Measurements from ENCODE around the gene FLAD1. TPM values are rescaled to one million over a fixed set of nuclear protein-coding genes. Genes with fewer than 3 reads are reported as not detected.
A peak's percentile ranks its signal among the peaks of the same experiment; 100 is the strongest.
"Not testable (repeated sequence)": the region's sequence is repeated elsewhere in the genome, so short reads cannot be mapped to it uniquely, and the experiment has no call there.

Gene FLAD1
- polyA plus RNA-seq, 3 donors, result 26.1 to 34.1 (median 31.6) TPM

DNA sequence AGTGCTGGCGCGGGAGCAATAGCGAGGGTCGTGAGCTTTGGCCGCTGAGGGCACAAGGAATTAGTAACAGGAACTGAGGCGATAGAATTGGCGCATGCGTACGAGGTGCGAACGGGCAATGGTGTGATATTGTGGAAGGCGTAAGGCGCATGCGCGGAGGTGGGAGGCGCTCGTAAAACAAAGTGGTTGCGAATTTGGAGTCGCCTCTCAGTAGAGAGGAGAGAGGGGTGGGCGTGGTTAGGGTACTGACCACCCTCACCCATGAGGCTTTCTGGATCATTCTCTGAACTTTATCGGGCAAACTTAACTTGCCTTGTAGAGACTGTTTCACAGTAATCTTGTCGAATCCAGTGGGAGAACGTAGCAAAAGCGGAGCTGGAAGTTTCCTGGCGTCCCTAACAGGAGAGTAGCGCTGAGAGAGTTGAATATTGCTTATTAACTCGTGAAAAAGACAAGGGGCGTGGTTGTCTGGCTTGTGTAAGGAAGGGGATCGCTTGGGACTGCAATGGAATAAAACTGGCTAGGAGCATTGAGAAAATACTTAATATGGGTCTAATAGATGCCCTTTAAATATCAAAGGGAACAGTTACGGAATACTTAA is 8.2 kb upstream of the FLAD1 start:
- peak; percentile 90 to 100 (median 96) for DNase-seq (ENCODE audit: extremely low read depth in 1 of 11, low read depth in 9 of 11, low spot score in 4 of 11)

DNA sequence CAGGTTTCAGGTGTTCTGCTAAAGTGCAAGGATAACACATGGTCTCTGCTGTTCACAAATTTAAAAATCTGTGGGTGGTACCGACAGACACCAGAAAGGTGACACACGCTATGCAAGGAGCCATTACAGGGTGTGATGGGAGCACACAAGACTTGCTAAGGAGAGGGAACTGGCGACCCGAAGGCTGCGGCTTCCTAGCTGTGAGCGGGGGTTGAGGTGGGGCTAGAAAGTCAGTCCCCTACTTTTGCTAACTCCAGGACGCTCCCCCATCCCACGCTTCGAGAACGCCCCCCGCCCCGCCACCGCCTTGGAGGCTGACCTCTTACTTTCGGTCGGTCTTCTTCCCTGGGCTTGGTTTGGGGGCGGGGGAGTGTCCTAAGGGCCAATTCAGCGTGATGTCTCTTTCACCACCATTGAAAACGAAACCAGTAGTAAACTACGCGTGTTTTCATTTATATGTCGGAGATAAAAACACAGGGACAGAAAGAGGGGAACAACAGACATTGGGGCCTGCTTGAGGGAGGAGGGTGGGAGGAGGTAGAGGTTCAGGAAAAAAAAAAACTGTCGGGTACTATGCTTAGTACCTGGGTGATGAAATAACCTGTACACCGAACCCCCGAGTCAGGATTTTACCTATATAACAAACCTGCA is 7.6 kb upstream of the FLAD1 start:
- DNase-seq (ENCODE audit: extremely low read depth in 1 of 11, low read depth in 9 of 11, low spot score in 4 of 11), result peak in 1 of 11 donors; percentile 42

DNA sequence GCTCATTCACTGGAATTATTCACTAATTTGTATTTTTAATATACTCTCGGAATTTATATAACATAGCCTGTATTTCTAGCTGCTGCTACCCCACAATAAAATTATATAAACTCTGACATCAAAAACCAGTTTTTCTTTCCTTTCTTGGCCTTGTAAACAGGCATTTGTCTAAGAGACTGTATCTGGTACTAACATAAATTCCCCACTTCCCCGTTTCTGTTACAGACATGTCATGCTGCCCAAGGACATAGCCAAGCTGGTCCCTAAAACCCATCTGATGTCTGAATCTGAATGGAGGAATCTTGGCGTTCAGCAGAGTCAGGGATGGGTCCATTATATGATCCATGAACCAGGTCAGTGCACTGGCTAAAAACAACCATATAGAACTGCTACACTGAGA is 5.4 kb upstream of the FLAD1 start:
- not testable (repeated sequence) for DNase-seq (ENCODE audit: extremely low read depth in 1 of 11, low read depth in 9 of 11, low spot score in 4 of 11)

DNA sequence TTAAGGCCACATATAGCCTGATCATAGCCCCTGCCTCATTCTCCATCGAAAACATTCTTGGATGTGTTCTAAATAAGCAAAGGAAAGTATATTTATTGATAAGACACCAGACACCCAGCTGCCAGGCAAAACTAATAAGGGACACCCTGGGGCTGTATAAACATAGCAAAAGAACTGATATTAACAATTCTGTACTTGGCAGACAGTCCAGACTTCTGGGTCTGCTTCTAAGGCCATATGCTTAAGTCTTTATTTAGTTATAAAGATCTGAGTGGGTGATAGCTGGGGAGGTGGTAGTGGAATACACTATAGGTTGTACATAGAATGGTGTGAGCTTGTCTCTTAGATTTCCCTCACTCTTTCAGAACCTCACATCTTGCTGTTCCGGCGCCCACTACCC is 4.8 kb upstream of the FLAD1 start:
- no peak for DNase-seq (ENCODE audit: extremely low read depth in 1 of 11, low read depth in 9 of 11, low spot score in 4 of 11)

DNA sequence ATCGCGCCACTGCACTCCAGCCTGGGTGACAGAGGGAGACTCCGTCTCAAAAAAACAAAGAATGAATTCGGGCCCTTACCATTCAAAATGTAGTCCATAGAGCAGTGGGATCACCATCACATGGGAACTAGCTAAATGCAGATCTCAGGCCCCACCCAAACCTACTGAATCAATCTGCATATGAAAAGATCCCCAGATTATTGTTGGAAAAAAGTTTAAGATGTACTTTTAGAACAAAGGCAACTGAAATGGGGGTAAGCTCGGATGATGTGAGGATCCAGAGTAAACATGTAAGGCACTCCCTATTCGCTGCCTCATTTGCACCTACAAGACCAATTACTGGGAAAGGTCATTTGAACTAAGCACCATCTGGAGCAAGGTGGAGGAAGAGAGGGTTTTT is 803 bp upstream of the FLAD1 start:
- no peak for DNase-seq (ENCODE audit: extremely low read depth in 1 of 11, low read depth in 9 of 11, low spot score in 4 of 11)

DNA sequence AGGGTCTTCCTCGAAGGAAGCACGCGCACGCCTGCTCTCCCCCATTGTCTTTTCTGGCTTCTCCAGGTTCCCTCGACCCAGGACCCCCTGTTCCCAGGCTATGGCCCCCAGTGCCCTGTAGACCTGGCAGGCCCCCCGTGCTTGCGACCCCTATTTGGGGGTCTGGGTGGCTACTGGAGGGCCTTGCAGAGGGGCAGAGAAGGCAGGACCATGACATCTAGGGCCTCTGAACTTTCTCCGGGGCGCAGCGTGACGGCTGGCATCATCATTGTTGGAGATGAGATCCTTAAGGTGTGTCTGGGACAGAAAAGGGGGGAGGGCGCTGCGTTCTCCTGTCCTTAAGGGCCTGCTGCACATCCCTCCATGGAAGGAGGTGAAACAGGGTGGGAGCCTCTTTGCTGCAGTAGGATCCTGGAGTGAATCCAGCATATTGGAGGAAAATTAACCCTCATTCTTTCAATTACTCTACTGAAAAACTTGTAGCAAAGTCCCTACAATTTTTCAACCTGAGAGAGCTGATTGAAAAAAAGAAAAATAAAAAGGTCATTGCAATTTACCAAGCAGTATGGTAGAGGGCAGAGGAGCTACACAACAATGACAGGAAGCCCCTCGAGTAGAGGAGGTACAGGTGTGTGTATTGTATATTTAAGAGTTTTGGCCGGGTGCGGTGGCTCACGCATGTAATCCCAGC is 777 bp downstream of the FLAD1 start:
- DNase-seq (ENCODE audit: extremely low read depth in 1 of 11, low read depth in 9 of 11, low spot score in 4 of 11), result no peak

DNA sequence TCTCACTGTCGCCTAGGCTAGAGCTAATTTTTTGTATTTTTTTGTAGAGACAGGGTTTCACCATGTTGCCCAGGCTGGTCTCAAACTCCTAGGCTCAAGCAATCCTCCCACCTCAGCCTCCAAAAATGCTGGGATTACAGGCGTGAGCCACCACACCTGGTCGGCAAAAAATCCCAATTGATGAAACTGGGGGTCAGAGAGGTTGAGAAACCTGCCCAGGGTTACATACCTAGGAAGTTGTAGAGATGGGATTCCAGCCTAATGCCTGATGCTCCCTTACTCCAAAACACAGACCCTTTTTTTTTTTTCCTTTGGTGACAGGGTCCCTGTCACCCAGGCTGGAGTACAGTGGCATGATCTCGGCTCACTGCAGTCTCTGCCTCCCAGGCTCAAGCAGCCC is 3.6 kb downstream of the FLAD1 start:
- not testable (repeated sequence) for DNase-seq (ENCODE audit: extremely low read depth in 1 of 11, low read depth in 9 of 11, low spot score in 4 of 11)

DNA sequence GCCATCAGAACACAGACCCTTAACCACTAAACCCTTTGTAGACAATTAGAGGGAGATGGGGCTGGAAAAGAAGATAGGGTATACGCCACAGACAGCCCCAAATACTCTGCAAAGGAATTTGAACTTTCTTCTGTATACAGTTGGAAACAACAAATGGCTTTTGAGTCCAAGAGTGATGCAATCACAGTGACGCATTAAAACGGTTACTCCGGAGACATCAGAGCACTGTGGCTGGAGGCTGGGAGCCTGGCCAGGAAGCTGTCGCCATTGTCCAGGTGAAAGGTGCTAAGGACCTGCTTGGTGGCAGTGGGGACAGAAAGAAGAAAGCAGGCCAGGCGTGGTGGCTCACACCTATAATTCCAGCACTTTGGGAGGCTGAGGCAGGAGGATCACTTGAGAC is 4.2 kb downstream of the FLAD1 start:
- no peak for DNase-seq (ENCODE audit: extremely low read depth in 1 of 11, low read depth in 9 of 11, low spot score in 4 of 11)

DNA sequence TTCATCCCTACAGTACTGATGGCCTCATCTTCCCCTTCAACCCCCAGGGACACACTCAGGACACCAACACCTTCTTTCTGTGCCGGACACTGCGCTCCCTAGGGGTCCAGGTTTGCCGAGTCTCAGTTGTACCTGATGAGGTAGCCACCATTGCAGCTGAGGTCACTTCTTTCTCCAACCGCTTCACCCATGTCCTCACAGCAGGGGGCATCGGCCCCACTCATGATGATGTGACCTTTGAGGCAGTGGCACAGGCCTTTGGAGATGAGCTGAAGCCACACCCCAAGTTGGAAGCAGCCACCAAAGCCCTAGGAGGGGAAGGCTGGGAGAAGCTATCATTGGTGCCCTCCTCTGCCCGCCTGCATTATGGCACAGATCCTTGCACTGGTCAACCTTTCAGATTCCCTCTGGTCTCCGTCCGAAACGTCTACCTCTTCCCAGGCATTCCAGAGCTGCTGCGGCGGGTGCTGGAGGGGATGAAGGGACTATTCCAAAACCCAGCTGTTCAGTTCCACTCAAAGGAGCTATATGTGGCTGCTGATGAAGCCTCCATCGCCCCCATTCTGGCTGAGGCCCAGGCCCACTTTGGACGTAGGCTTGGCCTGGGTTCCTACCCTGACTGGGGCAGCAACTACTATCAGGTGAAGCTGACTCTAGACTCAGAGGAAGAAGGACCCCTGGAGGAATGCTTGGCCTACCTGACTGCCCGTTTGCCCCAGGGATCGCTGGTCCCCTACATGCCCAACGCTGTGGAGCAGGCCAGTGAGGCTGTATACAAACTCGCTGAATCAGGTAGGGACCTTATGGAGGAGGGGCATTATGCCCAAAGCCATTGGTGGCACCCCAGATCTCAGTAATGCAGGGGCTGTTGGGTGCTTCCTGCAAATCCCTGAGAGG is 5.2 kb downstream of the FLAD1 start:
- DNase-seq (ENCODE audit: extremely low read depth in 1 of 11, low read depth in 9 of 11, low spot score in 4 of 11), result no peak

DNA sequence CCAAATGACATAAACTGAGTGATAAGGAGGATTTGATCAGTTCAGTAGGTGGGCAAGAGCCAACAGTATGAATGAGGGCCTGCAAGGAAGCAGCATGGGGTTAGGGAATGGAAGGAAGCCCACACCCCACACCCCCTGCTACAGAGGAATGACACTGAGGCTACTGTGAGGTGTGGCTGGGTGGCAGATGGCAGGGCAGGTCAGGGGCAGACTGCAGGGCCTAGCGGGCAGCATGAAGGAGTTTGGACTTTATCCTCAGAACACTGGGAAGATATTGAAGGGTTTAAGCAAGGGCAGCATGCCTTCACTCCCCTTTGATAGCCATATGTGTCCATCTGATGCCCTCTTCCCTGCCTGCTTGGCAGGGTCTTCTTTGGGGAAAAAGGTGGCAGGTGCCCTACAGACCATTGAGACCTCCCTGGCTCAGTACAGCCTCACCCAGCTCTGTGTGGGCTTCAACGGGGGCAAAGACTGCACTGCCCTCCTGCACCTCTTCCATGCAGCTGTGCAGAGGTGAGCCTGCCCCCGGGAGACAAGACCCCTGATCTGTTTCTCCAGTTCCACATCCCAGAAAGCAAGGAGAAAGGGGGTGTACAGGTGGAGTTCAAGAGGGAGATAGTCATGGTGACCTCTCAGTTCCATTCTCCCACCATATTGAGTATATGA is 6.2 kb downstream of the FLAD1 start:
- no peak for DNase-seq (ENCODE audit: extremely low read depth in 1 of 11, low read depth in 9 of 11, low spot score in 4 of 11)

DNA sequence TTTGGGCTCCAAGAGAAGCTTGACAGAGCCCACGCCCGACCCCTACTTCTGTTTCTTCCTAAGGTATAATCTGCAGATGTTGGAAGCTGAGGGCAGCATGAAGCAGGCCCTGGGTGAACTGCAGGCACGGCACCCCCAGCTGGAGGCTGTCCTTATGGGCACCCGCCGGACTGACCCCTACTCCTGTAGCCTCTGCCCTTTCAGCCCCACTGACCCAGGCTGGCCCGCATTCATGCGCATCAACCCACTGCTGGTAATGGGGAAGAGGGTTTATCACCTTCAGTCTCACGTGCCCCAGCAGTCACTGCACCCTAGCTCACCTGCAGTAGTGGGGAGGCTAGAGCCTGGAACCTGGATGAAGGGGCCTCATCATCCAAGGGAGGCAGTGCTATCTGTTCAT is 7.1 kb downstream of the FLAD1 start:
- DNase-seq (ENCODE audit: extremely low read depth in 1 of 11, low read depth in 9 of 11, low spot score in 4 of 11), result no peak

DNA sequence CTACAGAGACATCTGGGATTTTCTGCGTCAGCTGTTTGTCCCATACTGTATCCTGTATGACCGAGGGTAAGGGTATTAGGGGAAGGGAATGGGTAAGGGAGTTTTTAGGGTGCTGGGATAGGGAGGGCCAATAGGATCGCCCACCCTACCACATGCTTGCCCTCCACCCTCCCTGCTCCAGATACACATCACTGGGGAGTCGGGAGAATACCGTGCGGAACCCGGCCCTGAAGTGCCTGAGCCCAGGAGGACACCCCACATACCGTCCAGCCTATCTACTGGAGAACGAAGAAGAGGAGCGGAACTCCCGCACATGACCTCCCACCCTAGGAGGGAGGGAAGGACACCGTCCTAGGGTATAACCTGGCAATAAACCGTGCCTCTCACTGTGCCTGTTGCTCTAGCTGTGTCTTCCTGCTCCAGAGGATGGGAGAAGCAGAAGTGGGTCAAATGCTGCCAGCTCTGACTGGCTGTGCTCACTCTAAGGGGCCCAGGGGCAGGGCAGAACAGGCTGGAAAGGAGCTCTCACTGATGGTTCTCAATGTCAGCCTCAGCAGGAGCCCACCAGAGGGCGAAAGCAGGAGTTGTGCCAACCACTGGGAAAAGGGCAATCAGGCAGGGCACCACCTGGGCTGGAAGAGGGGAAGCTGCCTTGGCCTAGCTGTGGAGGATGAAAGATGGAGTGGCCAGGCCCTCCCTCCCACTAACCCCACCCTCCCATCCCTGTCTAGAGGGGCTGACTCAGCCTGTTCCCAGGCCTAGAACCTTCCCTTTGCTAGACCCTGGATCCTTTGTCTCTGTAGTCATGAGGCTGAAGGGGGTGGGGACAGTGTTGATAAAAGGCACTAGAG is 9.8 kb downstream of the FLAD1 start:
- DNase-seq (ENCODE audit: extremely low read depth in 1 of 11, low read depth in 9 of 11, low spot score in 4 of 11), result no peak

DNA sequence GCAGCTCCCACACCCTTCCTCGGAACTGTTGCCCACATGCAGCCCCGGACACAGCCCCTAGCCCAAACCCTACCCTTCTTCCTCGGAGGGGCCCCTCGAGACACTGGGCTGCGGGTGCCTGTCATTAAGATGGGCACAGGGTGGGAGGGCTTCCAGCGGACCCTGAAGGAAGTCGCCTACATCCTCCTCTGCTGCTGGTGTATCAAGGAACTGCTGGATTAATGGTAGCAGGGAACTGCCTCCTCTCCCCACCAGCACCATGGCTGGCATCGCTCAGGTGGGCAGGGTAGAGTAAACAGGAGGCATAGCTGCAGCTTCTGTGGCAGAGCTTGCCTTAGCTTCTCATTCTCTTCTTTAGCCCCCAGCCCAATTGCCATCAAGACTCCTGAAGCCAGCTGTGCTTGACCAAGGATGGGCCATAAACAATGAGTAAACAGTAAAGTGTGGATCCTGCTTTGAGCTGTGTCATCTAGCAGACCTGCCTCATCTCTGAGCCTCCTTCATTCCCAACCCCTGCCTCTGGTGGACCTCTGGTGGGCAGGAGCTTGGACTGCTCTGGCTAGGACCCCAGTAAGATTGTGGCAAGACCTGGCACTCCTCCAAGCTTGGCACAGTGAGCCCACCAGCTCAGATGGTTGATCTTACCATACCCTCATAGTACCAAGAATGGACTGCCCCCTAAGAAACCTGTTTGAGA is 10.6 kb downstream of the FLAD1 start, which contains the start of gene LENEP:
Gene LENEP (plus strand): TSS at position 15 of the 697 bp plus-strand sequence. CDS start 22 bp downstream, at position 37.
- no peak for DNase-seq (ENCODE audit: extremely low read depth in 1 of 11, low read depth in 9 of 11, low spot score in 4 of 11)

DNA sequence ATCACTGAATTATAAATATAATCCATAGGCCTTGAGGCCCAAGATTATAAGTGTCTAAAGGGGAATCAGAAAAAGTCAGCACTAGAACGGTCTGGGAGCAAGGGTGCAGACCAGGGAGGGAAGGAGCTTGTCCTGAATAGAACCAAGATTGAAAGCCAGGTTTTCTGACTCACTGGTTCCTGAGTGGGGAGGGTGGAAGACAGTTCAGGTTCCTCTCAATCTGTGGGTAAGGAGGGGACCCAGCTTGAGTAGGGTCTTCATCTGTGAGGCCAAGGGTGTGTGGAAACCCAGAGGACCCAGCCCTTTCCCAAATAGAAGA is 11.1 kb downstream of the FLAD1 start:
- no peak for DNase-seq (ENCODE audit: extremely low read depth in 1 of 11, low read depth in 9 of 11, low spot score in 4 of 11)

DNA sequence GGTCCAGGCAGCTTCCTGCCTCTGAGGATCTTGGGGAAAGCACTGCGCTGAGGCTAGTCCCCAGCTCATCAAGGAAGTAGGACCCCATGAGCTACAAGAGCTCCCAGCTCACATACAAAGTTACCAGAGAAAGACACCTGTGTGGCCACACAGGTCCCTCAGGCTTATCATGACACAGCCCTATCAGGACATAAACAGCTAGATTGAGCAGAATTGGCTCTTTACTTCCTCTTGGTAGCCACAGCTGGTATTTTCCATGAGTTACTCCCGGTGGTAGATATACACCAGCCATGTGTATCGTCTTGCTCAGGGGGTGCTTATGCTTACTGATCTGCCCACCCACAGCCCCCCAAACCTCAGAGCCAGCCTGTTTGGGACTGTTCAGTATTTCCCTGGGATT is 11.4 kb downstream of the FLAD1 start:
- DNase-seq (ENCODE audit: extremely low read depth in 1 of 11, low read depth in 9 of 11, low spot score in 4 of 11), result no peak

DNA sequence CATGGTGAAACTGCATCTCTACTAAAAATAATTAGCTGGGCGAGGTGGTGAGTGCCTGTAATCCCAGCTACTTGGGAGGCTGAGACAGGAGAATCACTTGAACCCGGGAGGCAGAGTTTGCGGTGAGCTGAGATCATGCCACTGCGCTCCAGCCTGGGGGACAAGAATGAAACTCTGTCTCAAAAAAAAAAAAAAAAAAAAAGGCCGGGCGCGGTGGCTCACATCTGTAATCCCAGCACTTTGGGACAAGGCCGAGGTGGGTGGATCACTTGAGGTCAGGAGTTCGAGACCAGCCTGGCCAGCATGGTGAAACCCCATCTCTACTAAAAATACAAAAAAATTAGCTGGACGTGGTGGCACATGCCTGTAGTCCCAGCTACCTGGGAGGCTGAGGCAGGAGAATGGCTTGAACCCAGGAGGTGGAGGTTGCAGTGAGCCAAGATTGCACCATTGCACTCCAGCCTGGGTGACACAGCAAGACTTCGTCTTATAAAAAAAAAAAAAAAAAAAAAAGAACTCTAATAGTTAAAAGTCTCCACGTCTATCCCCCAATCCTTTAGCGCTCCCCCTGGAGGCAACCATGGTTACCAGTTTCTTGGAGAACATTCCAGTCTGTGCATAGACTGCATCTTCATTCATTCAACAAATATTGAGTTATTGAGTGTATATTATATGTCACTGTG is 12.3 kb downstream of the FLAD1 start:
- DNase-seq (ENCODE audit: extremely low read depth in 1 of 11, low read depth in 9 of 11, low spot score in 4 of 11), result not testable (repeated sequence)
